ENCODE measurements around the gene VWA8.

Gene VWA8

GRCh38 chr13:41942462-41943094 is 18.3 kb downstream of the VWA8 start:
- Histone ChIP-seq H3K9me3 (ENCODE audit: control insufficient read depth, low read length) (peaks cover 8% of the 10 kb centered on the region), H3K4me3 (ENCODE audit: low read length) (no peak overlapping the region), H3K4me1 (ENCODE audit: control insufficient read depth, insufficient read depth, low read length) (no peaks in the 10 kb centered on the region), H3K9ac (ENCODE audit: low read length) (no peak overlapping the region), H3K27me3 (replicated peaks; ENCODE audit: control insufficient read depth, insufficient read depth, low read length) (no peaks in the 10 kb centered on the region), H3K36me3 (ENCODE audit: control insufficient read depth, insufficient read depth, low read length, severe bottlenecking) (no peaks in the 10 kb centered on the region)
- peak; percentile 66 for DNase-seq (ENCODE audit: low read depth)

- Histone ChIP-seq H3K4me1 (ENCODE audit: control insufficient read depth, insufficient read depth, low read length) (no peaks in the 10 kb centered on the region), H3K36me3 (ENCODE audit: control insufficient read depth, insufficient read depth, low read length, severe bottlenecking) (no peaks in the 10 kb centered on the region), H3K9ac (ENCODE audit: low read length) (no peak overlapping the region), H3K9me3 (ENCODE audit: control insufficient read depth, low read length) (peaks cover 5% of the 10 kb centered on the region), H3K4me3 (ENCODE audit: low read length) (no peak overlapping the region), H3K27me3 (replicated peaks; ENCODE audit: control insufficient read depth, insufficient read depth, low read length) (no peaks in the 10 kb centered on the region)
- DNase-seq (ENCODE audit: low read depth) = no peak
Observed at GRCh38 chr13:41941174-41941573, 19.7 kb downstream of the VWA8 start.

GRCh38 chr13:41939398-41939797 is 21.5 kb downstream of the VWA8 start:
- Histone ChIP-seq H3K4me1 (ENCODE audit: control insufficient read depth, insufficient read depth, low read length) (no peaks in the 10 kb centered on the region), H3K27me3 (replicated peaks; ENCODE audit: control insufficient read depth, insufficient read depth, low read length) (no peaks in the 10 kb centered on the region), H3K9ac (ENCODE audit: low read length) (no peak overlapping the region), H3K9me3 (ENCODE audit: control insufficient read depth, low read length) (no peaks in the 10 kb centered on the region), H3K4me3 (ENCODE audit: low read length) (no peak overlapping the region), H3K36me3 (ENCODE audit: control insufficient read depth, insufficient read depth, low read length, severe bottlenecking) (no peaks in the 10 kb centered on the region)
- no peak for DNase-seq (ENCODE audit: low read depth)

- Histone ChIP-seq H3K27me3 (replicated peaks; ENCODE audit: control insufficient read depth, insufficient read depth, low read length) (no peaks in the 10 kb centered on the region), H3K9me3 (ENCODE audit: control insufficient read depth, low read length) (no peaks in the 10 kb centered on the region), H3K4me3 (ENCODE audit: low read length) (no peak overlapping the region), H3K36me3 (ENCODE audit: control insufficient read depth, insufficient read depth, low read length, severe bottlenecking) (no peaks in the 10 kb centered on the region), H3K4me1 (ENCODE audit: control insufficient read depth, insufficient read depth, low read length) (no peaks in the 10 kb centered on the region), H3K9ac (ENCODE audit: low read length) (no peak overlapping the region)
- DNase-seq (ENCODE audit: low read depth) = no peak
Observed at GRCh38 chr13:41938918-41939317, 22.0 kb downstream of the VWA8 start.

GRCh38 chr13:41937388-41937787 is 23.5 kb downstream of the VWA8 start:
- H3K4me3 ChIP-seq (ENCODE audit: low read length) = no peak overlapping the region
- H3K27me3 ChIP-seq (replicated peaks; ENCODE audit: control insufficient read depth, insufficient read depth, low read length) = no peaks in the 10 kb centered on the region
- no peak for DNase-seq (ENCODE audit: low read depth)
- no peak overlapping the region for H3K9ac ChIP-seq (ENCODE audit: low read length)
- H3K4me1 ChIP-seq (ENCODE audit: control insufficient read depth, insufficient read depth, low read length) = no peaks in the 10 kb centered on the region
- no peaks in the 10 kb centered on the region for H3K36me3 ChIP-seq (ENCODE audit: control insufficient read depth, insufficient read depth, low read length, severe bottlenecking)
- no peaks in the 10 kb centered on the region for H3K9me3 ChIP-seq (ENCODE audit: control insufficient read depth, low read length)

GRCh38 chr13:41935501-41935900 is 25.4 kb downstream of the VWA8 start:
- Histone ChIP-seq H3K4me3 (ENCODE audit: low read length) (no peak overlapping the region), H3K9ac (ENCODE audit: low read length) (no peak overlapping the region), H3K36me3 (ENCODE audit: control insufficient read depth, insufficient read depth, low read length, severe bottlenecking) (no peaks in the 10 kb centered on the region), H3K4me1 (ENCODE audit: control insufficient read depth, insufficient read depth, low read length) (no peaks in the 10 kb centered on the region), H3K9me3 (ENCODE audit: control insufficient read depth, low read length) (no peaks in the 10 kb centered on the region), H3K27me3 (replicated peaks; ENCODE audit: control insufficient read depth, insufficient read depth, low read length) (no peaks in the 10 kb centered on the region)
- DNase-seq (ENCODE audit: low read depth) = no peak

- Histone ChIP-seq H3K9me3 (ENCODE audit: control insufficient read depth, low read length) (no peaks in the 10 kb centered on the region), H3K4me1 (ENCODE audit: control insufficient read depth, insufficient read depth, low read length) (no peaks in the 10 kb centered on the region), H3K9ac (ENCODE audit: low read length) (no peak overlapping the region), H3K4me3 (ENCODE audit: low read length) (no peak overlapping the region), H3K27me3 (replicated peaks; ENCODE audit: control insufficient read depth, insufficient read depth, low read length) (no peaks in the 10 kb centered on the region), H3K36me3 (ENCODE audit: control insufficient read depth, insufficient read depth, low read length, severe bottlenecking) (no peaks in the 10 kb centered on the region)
- no peak for DNase-seq (ENCODE audit: low read depth)
Observed at GRCh38 chr13:41934994-41935393, 25.9 kb downstream of the VWA8 start.

- H3K27me3 ChIP-seq (replicated peaks; ENCODE audit: control insufficient read depth, insufficient read depth, low read length) = no peaks in the 10 kb centered on the region
- H3K4me1 ChIP-seq (ENCODE audit: control insufficient read depth, insufficient read depth, low read length) = no peaks in the 10 kb centered on the region
- H3K9ac ChIP-seq (ENCODE audit: low read length) = no peak overlapping the region
- H3K4me3 ChIP-seq (ENCODE audit: low read length) = no peak overlapping the region
- no peaks in the 10 kb centered on the region for H3K9me3 ChIP-seq (ENCODE audit: control insufficient read depth, low read length)
- no peak for DNase-seq (ENCODE audit: low read depth)
- H3K36me3 ChIP-seq (ENCODE audit: control insufficient read depth, insufficient read depth, low read length, severe bottlenecking) = no peaks in the 10 kb centered on the region
Observed at GRCh38 chr13:41934120-41934519, 26.8 kb downstream of the VWA8 start.

- no peaks in the 10 kb centered on the region for H3K27me3 ChIP-seq (replicated peaks; ENCODE audit: control insufficient read depth, insufficient read depth, low read length)
- H3K4me3 ChIP-seq (ENCODE audit: low read length) = no peak overlapping the region
- peaks cover 10% of the 10 kb centered on the region for H3K4me1 ChIP-seq (ENCODE audit: control insufficient read depth, insufficient read depth, low read length)
- no peaks in the 10 kb centered on the region for H3K36me3 ChIP-seq (ENCODE audit: control insufficient read depth, insufficient read depth, low read length, severe bottlenecking)
- DNase-seq (ENCODE audit: low read depth) = peak; percentile 34
- H3K9ac ChIP-seq (ENCODE audit: low read length) = no peak overlapping the region
- no peaks in the 10 kb centered on the region for H3K9me3 ChIP-seq (ENCODE audit: control insufficient read depth, low read length)
Observed at GRCh38 chr13:41931337-41931736, 29.6 kb downstream of the VWA8 start.

- no peak overlapping the region for H3K9ac ChIP-seq (ENCODE audit: low read length)
- no peak overlapping the region for H3K4me3 ChIP-seq (ENCODE audit: low read length)
- no peak for DNase-seq (ENCODE audit: low read depth)
- H3K9me3 ChIP-seq (ENCODE audit: control insufficient read depth, low read length) = no peaks in the 10 kb centered on the region
- H3K36me3 ChIP-seq (ENCODE audit: control insufficient read depth, insufficient read depth, low read length, severe bottlenecking) = peaks cover 5% of the 10 kb centered on the region
- H3K27me3 ChIP-seq (replicated peaks; ENCODE audit: control insufficient read depth, insufficient read depth, low read length) = no peaks in the 10 kb centered on the region
- peaks cover 10% of the 10 kb centered on the region for H3K4me1 ChIP-seq (ENCODE audit: control insufficient read depth, insufficient read depth, low read length)
Observed at GRCh38 chr13:41930154-41930553, 30.8 kb downstream of the VWA8 start.

- no peaks in the 10 kb centered on the region for H3K27me3 ChIP-seq (replicated peaks; ENCODE audit: control insufficient read depth, insufficient read depth, low read length)
- DNase-seq (ENCODE audit: low read depth) = no peak
- H3K9me3 ChIP-seq (ENCODE audit: control insufficient read depth, low read length) = peaks cover 9% of the 10 kb centered on the region
- peaks cover 10% of the 10 kb centered on the region for H3K4me1 ChIP-seq (ENCODE audit: control insufficient read depth, insufficient read depth, low read length)
- H3K36me3 ChIP-seq (ENCODE audit: control insufficient read depth, insufficient read depth, low read length, severe bottlenecking) = peaks cover 5% of the 10 kb centered on the region
- H3K4me3 ChIP-seq (ENCODE audit: low read length) = peak overlapping the region; percentile 76
- H3K9ac ChIP-seq (ENCODE audit: low read length) = peak overlapping the region; percentile 72
Observed at GRCh38 chr13:41928323-41928722, 32.6 kb downstream of the VWA8 start.

- Histone ChIP-seq H3K9ac (ENCODE audit: low read length) (no peak overlapping the region), H3K4me1 (ENCODE audit: control insufficient read depth, insufficient read depth, low read length) (peaks cover 10% of the 10 kb centered on the region), H3K4me3 (ENCODE audit: low read length) (no peak overlapping the region), H3K9me3 (ENCODE audit: control insufficient read depth, low read length) (peaks cover 9% of the 10 kb centered on the region), H3K27me3 (replicated peaks; ENCODE audit: control insufficient read depth, insufficient read depth, low read length) (no peaks in the 10 kb centered on the region), H3K36me3 (ENCODE audit: control insufficient read depth, insufficient read depth, low read length, severe bottlenecking) (peaks cover 5% of the 10 kb centered on the region)
- no peak for DNase-seq (ENCODE audit: low read depth)
Observed at GRCh38 chr13:41925014-41925413, 35.9 kb downstream of the VWA8 start.
